ENCODE data around the gene PARD3B. TPM values are rescaled to one million over a fixed set of nuclear protein-coding genes. Genes with fewer than 3 reads are reported as not detected.

PARD3B gene
- total and polyA plus RNA-seq, 8 donors: 1.8 to 42.6 (median 15.1) TPM

DNA sequence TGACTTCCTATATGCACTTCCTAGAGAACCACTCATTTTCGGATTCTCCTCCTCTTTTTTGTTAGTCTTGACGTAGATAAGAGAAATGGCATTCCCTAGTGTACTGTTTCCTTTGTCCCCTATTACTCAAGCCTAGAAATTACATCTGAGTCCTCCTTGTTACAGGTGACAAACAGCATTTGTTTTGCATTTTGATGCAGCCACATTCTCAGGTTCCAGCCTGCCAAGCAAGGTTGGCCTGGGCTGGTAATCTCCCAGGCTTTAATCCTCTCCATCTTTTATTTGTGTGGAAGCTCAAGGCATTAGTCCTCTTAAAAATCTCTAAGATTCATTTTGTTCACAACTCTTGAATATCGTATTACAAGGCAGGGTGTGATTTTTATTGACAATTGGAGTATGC is 819.0 kb downstream of the PARD3B start:
- intact Hi-C loops (cut with DNase I; ENCODE audit: low total_unique reads): no loop called here
- TF ChIP-seq POLR2A (IDR thresholded peaks at IDR 0.05) (no peak), EP300 (IDR thresholded peaks at IDR 0.05) (no peak), POLR2AphosphoS5 (IDR thresholded peaks at IDR 0.05) (no peak)
- TF ChIP-seq, protein P1, sequence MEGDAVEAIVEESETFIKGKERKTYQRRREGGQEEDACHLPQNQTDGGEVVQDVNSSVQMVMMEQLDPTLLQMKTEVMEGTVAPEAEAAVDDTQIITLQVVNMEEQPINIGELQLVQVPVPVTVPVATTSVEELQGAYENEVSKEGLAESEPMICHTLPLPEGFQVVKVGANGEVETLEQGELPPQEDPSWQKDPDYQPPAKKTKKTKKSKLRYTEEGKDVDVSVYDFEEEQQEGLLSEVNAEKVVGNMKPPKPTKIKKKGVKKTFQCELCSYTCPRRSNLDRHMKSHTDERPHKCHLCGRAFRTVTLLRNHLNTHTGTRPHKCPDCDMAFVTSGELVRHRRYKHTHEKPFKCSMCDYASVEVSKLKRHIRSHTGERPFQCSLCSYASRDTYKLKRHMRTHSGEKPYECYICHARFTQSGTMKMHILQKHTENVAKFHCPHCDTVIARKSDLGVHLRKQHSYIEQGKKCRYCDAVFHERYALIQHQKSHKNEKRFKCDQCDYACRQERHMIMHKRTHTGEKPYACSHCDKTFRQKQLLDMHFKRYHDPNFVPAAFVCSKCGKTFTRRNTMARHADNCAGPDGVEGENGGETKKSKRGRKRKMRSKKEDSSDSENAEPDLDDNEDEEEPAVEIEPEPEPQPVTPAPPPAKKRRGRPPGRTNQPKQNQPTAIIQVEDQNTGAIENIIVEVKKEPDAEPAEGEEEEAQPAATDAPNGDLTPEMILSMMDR (IDR thresholded peaks at IDR 0.05): no peak

DNA sequence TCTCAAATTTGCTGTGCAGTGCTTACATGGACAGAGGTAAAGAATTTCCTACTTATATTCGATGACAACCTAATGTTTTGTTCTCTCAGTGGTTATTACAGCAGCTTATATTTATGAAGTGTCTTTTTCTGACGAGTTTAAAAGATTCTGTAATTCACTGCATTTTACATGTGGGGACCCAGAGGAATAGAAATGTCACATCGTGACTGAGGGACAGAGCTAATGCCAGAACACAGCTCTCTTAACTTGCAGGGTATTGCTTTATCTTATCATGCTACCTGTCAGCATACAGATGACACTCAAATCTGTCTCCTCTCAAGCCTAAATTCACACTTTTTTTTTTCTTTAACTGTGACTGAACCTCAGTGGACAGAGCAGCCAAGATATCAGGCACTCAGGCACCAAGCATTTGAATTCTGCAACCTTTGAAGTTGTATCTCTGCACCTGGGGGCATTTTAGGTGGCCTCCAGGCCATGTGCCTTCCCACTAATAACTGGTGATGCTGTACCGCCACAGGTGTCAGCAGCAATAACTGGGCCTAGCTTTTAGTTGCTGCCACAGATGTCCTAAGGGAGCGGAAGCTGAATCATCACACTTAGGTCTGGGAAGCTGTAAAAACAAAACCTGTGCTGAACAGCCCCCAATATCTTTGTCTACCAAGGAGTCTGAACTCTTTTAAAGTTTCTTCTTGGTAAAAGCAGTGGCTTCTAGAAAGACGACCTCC is 821.2 kb downstream of the PARD3B start:
- Histone ChIP-seq H3K27me3 (no peaks in the 10 kb centered on the region), H3K27ac (no peak overlapping the region), H3K36me3 (no peaks in the 10 kb centered on the region), H3K4me1 (no peaks in the 10 kb centered on the region), H3K9me3 (no peaks in the 10 kb centered on the region), H3K4me3 (no peak overlapping the region)
- 85 to 91% (median 89%) methylated on average over 6 of the region's 6 CpGs for WGBS, 5 donors
- DNase-seq: no peak
- TF ChIP-seq POLR2AphosphoS5 (IDR thresholded peaks at IDR 0.05): no peak
- TF ChIP-seq, protein P1 (IDR thresholded peaks at IDR 0.05): no peak
- TF ChIP-seq EP300 (IDR thresholded peaks at IDR 0.05): no peak
- TF ChIP-seq POLR2A (IDR thresholded peaks at IDR 0.05): no peak
- intact Hi-C loops (cut with DNase I; ENCODE audit: low total_unique reads): no loop called here

More for the DNA sequence above, 819.0 kb downstream of the PARD3B start:
- no peaks in the 10 kb centered on the region for H3K4me1 ChIP-seq
- H3K9me3 ChIP-seq: no peaks in the 10 kb centered on the region
- 64 to 84% (median 72%) methylated on average over 3 of the region's 3 CpGs for WGBS, 5 donors
- no peak overlapping the region for H3K27ac ChIP-seq
- no peaks in the 10 kb centered on the region for H3K36me3 ChIP-seq
- no peak overlapping the region for H3K4me3 ChIP-seq
- no peak for DNase-seq
- H3K27me3 ChIP-seq: no peaks in the 10 kb centered on the region

DNA sequence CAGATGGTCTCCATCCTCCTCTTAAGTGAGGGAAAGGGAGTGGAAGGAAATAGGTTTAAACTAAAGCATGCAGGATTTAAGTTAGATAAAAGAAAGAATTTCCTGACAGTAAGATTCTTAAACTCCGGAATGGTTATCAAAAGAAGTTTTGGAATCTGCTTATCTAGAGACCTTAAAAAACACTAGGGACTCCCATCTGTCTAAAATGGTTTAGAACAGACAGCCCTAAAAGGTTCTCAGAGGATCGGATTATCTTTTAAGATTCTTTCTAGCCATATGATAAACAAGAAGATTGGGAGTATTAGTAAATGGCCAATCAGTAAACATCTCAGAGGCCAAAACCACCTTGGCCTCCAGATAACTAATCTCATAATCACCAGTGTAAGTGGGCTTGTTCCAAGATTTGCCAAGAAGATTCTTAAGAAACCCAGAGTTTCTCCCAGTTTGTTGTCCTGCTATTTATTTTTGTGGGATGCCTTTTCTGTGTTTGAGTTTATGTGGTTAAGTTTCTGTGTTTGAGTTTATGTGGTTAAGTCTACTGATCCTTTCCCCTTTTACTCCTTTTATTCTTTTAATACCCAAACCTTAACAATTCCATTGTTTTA is 822.2 kb downstream of the PARD3B start:
- no peaks in the 10 kb centered on the region for H3K4me1 ChIP-seq
- H3K27ac ChIP-seq: no peak overlapping the region
- H3K36me3 ChIP-seq: no peaks in the 10 kb centered on the region
- TF ChIP-seq, protein P1 (IDR thresholded peaks at IDR 0.05): no peak
- TF ChIP-seq POLR2A (IDR thresholded peaks at IDR 0.05) (no peak), POLR2AphosphoS5 (IDR thresholded peaks at IDR 0.05) (no peak), EP300 (IDR thresholded peaks at IDR 0.05) (no peak)
- no peaks in the 10 kb centered on the region for H3K9me3 ChIP-seq
- intact Hi-C loops (cut with DNase I; ENCODE audit: low total_unique reads): no loop called here
- no peak for DNase-seq
- H3K4me3 ChIP-seq: no peak overlapping the region
- no peaks in the 10 kb centered on the region for H3K27me3 ChIP-seq
- 57 to 74% (median 65%) methylated on average over 2 of the region's 2 CpGs for WGBS, 5 donors

DNA sequence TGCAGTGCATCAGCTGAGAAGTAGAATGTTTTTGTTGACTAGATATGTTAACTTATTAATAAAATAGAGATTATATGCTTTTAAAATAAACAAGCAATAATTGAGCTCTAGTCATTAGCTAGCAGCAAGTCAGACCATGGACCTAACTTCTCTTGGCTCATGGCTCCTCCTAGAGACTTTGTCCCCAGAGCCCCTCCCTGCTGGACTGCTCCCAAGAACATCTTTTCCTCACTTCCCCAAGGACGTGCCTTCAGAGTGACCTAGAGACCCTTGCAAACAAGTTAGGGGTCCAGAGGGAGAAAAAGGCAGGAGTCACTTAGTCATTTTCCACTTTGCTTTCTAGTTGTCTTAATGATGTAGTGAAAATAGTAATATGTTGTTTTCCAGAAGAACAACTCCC is 824.5 kb downstream of the PARD3B start:
- intact Hi-C loops (cut with DNase I; ENCODE audit: low total_unique reads): no loop called here
- no peak for TF ChIP-seq POLR2A (IDR thresholded peaks at IDR 0.05)
- TF ChIP-seq POLR2AphosphoS5 (IDR thresholded peaks at IDR 0.05): no peak
- TF ChIP-seq, protein P1 (IDR thresholded peaks at IDR 0.05): no peak
- TF ChIP-seq EP300 (IDR thresholded peaks at IDR 0.05): no peak
- Histone ChIP-seq H3K27me3 (no peaks in the 10 kb centered on the region), H3K4me1 (no peaks in the 10 kb centered on the region), H3K27ac (no peak overlapping the region), H3K36me3 (no peaks in the 10 kb centered on the region), H3K4me3 (no peak overlapping the region), H3K9me3 (no peaks in the 10 kb centered on the region)
- no peak for DNase-seq
- 14 to 37% (median 19%) methylated on average over 1 of the region's 1 CpG for WGBS, 5 donors

Measured in stomach (tissue), 9 donors.